OCI-LY1 (cell line): ENCODE measurements around the gene DOCK4.

Source experiments
- H2AFZ ChIP-seq: fragments of 200-600 bp; sonication (generic), shearing (Covaris generic); 2 replicates; pipeline ENCODE4 v1.6.0; 2014; ENCODE audit warnings: antibody characterized with exemption, mild to moderate bottlenecking, low read length
- H3F3A ChIP-seq: fragments of 200-600 bp; sonication (generic), shearing (Covaris generic); 2 replicates; pipeline ENCODE4 v1.6.0; 2014; ENCODE audit warnings: mild to moderate bottlenecking, antibody characterized with exemption, low read length, moderate library complexity; ENCODE audit not compliant: insufficient read depth
- H3K27ac ChIP-seq: fragments of 200-600 bp; sonication (generic); 2 replicates; pipeline ENCODE4 v1.5.1; 2014; ENCODE audit warnings: low read length, mixed run types, mild to moderate bottlenecking, low read depth; ENCODE audit not compliant: poor library complexity, severe bottlenecking
- H3K27me3 ChIP-seq: fragments of 200-600 bp; sonication (generic); 2 replicates; pipeline ENCODE4 v1.6.0; 2014; ENCODE audit warnings: antibody characterized with exemption, mild to moderate bottlenecking, low read length, moderate library complexity; ENCODE audit not compliant: insufficient read depth
- H3K36me3 ChIP-seq: fragments of 200-600 bp; sonication (generic); 2 replicates; pipeline ENCODE4 v1.6.1; 2014; ENCODE audit warnings: mild to moderate bottlenecking, antibody characterized with exemption, low read length, moderate library complexity, mixed read lengths; ENCODE audit not compliant: insufficient read depth
- H3K4me1 ChIP-seq: fragments of 200-600 bp; sonication (generic); 2 replicates; pipeline ENCODE4 v1.5.1; 2014; ENCODE audit warnings: mild to moderate bottlenecking, low read length, moderate library complexity; ENCODE audit not compliant: insufficient read depth, severe bottlenecking
- H3K4me2 ChIP-seq: fragments of 200-600 bp; sonication (generic), shearing (Covaris generic); 2 replicates; pipeline ENCODE4 v1.6.1; 2014; ENCODE audit warnings: low read length
- H3K4me3 ChIP-seq: fragments of 200-600 bp; sonication (generic); 2 replicates; pipeline ENCODE4 v1.5.1; 2014; ENCODE audit warnings: low read length, low read depth, mild to moderate bottlenecking, mixed read lengths; ENCODE audit not compliant: poor library complexity, severe bottlenecking
- H3K79me2 ChIP-seq: fragments of 200-600 bp; shearing (Covaris generic); 2 replicates; pipeline ENCODE4 v1.6.1; 2016; ENCODE audit warnings: mixed run types, low read length, mixed read lengths; ENCODE audit not compliant: insufficient read depth
- H3K9ac ChIP-seq: fragments of 200-600 bp; sonication (generic), shearing (Covaris generic); 2 replicates; pipeline ENCODE4 v1.6.1; 2014; ENCODE audit warnings: mild to moderate bottlenecking, low read length, mixed read lengths
- H3K9me2 ChIP-seq: fragments of 200-600 bp; sonication (generic), shearing (Covaris generic); 2 replicates; pipeline ENCODE4 v1.6.1; 2014; ENCODE audit warnings: low read depth, mild to moderate bottlenecking, low read length, mixed read lengths
- H3K9me3 ChIP-seq: fragments of 200-600 bp; shearing (Covaris generic); 2 replicates; pipeline ENCODE4 v1.6.1; 2014; ENCODE audit warnings: low read length, mixed read lengths
- H4K20me1 ChIP-seq: fragments of 200-600 bp; sonication (generic), shearing (Covaris generic); 2 replicates; pipeline ENCODE4 v1.6.0; 2016; ENCODE audit warnings: mild to moderate bottlenecking, low read length; ENCODE audit not compliant: insufficient read depth
- EZH2 ChIP-seq: fragments of 200-600 bp; sonication (generic), shearing (Covaris generic); IDR thresholded peaks from 2 replicates; pipeline ENCODE4 v1.8.0; 2017; ENCODE audit warnings: borderline replicate concordance, mixed run types, mild to moderate bottlenecking, antibody characterized with exemption, low read length, moderate library complexity, mixed read lengths
- TF ChIP-seq, protein P1 (sequence below): fragments of 200-600 bp; sonication (generic), shearing (Covaris generic); IDR thresholded peaks from 2 replicates; pipeline ENCODE4 v1.5.1; 2017; ENCODE audit warnings: mild to moderate bottlenecking, antibody characterized with exemption, low read length, moderate library complexity, mixed read lengths

DOCK4 gene

GRCh38 chr7:112190120-112190519 is 16.1 kb downstream of the DOCK4 start:
- Histone ChIP-seq H3K4me2 (no peak overlapping the region), H4K20me1 (no peaks in the 10 kb centered on the region), H3K27me3 (no peaks in the 10 kb centered on the region), H3K27ac (no peak overlapping the region), H2AFZ (no peak overlapping the region), H3K4me3 (no peak overlapping the region), H3K79me2 (no peaks in the 10 kb centered on the region), H3K9me2 (no peaks in the 10 kb centered on the region), H3K9me3 (no peaks in the 10 kb centered on the region), H3K36me3 (no peaks in the 10 kb centered on the region), H3K4me1 (no peaks in the 10 kb centered on the region), H3K9ac (no peak overlapping the region), H3F3A (no peaks in the 10 kb centered on the region)
- TF ChIP-seq, protein P1, sequence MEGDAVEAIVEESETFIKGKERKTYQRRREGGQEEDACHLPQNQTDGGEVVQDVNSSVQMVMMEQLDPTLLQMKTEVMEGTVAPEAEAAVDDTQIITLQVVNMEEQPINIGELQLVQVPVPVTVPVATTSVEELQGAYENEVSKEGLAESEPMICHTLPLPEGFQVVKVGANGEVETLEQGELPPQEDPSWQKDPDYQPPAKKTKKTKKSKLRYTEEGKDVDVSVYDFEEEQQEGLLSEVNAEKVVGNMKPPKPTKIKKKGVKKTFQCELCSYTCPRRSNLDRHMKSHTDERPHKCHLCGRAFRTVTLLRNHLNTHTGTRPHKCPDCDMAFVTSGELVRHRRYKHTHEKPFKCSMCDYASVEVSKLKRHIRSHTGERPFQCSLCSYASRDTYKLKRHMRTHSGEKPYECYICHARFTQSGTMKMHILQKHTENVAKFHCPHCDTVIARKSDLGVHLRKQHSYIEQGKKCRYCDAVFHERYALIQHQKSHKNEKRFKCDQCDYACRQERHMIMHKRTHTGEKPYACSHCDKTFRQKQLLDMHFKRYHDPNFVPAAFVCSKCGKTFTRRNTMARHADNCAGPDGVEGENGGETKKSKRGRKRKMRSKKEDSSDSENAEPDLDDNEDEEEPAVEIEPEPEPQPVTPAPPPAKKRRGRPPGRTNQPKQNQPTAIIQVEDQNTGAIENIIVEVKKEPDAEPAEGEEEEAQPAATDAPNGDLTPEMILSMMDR = no peak
- TF ChIP-seq EZH2 = no peak

DNA sequence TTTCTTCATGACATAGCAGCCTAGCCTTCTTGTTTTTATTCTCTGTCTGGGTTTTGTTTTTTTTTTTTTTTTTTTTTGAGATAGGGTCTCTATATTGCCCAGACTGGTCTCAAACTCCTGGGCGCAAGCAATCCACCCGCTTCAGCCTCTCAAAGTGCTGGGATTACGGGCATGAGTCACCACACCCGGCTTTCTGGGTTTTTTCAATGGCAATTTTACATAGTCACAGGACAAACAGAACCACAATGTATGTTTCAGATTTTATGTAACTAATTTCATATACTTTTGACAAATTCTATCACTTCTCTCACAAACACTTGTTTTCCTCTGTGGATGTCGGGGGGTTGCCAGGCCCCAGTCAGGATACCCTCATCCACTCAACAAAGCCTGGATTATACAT is 16.5 kb downstream of the DOCK4 start:
- H3F3A ChIP-seq = no peaks in the 10 kb centered on the region
- H3K9ac ChIP-seq = no peak overlapping the region
- H2AFZ ChIP-seq = no peak overlapping the region
- TF ChIP-seq, protein P1 = no peak
- TF ChIP-seq EZH2 = no peak
- H4K20me1 ChIP-seq = no peaks in the 10 kb centered on the region
- no peak overlapping the region for H3K27ac ChIP-seq
- H3K9me2 ChIP-seq = no peaks in the 10 kb centered on the region
- H3K4me3 ChIP-seq = no peak overlapping the region
- H3K79me2 ChIP-seq = no peaks in the 10 kb centered on the region
- no peaks in the 10 kb centered on the region for H3K9me3 ChIP-seq
- H3K27me3 ChIP-seq = no peaks in the 10 kb centered on the region
- no peaks in the 10 kb centered on the region for H3K4me1 ChIP-seq
- H3K4me2 ChIP-seq = no peak overlapping the region
- no peaks in the 10 kb centered on the region for H3K36me3 ChIP-seq

GRCh38 chr7:112188257-112188656 is 17.9 kb downstream of the DOCK4 start:
- Histone ChIP-seq H3K79me2 (no peaks in the 10 kb centered on the region), H3K36me3 (no peaks in the 10 kb centered on the region), H3K9me3 (no peaks in the 10 kb centered on the region), H3K4me1 (no peaks in the 10 kb centered on the region), H4K20me1 (no peaks in the 10 kb centered on the region), H3K9me2 (no peaks in the 10 kb centered on the region), H3K9ac (no peak overlapping the region), H3K27ac (no peak overlapping the region), H3K4me3 (no peak overlapping the region), H2AFZ (no peak overlapping the region), H3K4me2 (no peak overlapping the region), H3F3A (no peaks in the 10 kb centered on the region), H3K27me3 (no peaks in the 10 kb centered on the region)
- TF ChIP-seq, protein P1 = no peak
- no peak for TF ChIP-seq EZH2
